Ecto neural progenitor cell (in vitro differentiated cells): Measurements from ENCODE around the gene ZNF407.
A peak's percentile ranks its signal among the peaks of the same experiment; 100 is the strongest.

ENCODE experiments used
- DNase-seq: peaks from one replicate; pipeline ENCODE4 v3.0.0-alpha.2; 2018; ENCODE audit warnings: low spot score

ZNF407 gene

DNA sequence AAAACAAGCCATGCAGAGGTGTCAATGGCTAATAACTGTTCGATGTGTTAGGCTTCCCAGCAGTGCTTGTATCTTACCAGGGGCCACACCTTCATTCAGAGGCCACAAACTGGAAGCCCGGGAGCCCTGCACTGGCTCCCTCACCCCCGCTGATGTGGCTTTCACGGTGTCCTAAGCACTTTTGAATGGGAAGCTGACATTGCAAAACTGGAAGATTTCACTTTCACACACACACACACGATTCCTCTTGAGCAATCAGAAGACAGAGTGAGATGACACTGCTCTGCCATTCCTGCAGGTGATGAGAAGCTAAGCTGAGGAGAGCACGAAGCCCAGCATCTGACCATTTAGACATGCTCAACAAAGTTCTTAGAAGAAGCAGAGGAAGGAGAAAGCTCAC is 8.6 kb upstream of the ZNF407 start:
- no peak for DNase-seq

DNA sequence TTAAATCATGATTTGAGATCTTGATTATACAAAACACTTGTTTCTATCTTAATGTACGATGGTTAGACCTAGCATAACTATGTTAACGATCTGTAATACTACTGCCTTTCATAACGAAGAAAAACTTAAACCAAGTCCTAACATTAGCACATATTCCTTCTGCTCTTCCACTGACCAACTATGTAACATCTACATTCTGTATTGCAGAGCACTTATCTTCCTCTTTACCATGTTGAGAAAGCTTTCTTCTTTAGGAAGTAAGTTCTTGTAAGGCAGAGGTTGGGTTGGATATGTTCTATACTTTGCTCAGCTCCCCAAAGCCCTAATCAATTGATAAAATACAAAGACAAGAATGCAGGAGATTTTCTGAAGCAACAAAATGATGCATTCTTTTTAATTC is 7.9 kb upstream of the ZNF407 start:
- DNase-seq = no peak

- DNase-seq = no peak
These were observed 7.0 kb upstream of the ZNF407 start for GRCh38 chr18:74590671-74591070.

- DNase-seq = no peak
These were observed 2.2 kb upstream of the ZNF407 start for GRCh38 chr18:74595431-74595830.

DNA sequence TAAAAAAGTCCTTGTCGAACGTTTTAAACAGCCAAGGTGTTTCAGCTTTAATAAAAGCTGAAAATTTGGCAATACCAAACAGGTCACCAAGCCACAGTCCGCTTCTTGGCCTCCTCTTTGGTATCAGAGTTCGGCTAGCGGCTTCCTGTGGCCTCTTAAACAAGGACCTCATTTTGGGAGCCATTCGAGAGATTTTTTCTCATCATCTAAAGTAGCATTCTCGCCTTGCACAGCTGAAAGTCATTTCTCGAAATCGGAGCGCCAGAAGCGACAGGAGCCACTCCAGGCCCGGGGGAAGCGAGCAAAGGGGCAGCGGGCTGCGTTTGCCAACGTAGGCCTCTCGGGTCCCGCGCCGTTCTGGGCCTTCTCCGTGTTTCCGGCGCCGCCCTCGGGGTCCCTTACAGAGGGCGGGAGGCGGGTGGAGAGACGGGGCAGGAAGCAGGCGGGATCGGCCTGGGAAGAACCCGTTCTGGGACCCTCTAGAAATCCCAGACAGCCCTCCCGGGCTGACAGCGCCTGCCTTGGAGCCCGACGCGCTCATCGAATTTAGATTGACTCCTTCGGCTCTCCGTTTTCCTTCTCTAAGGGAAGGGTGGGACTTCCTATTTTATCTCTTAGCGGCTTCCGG is 522 bp upstream of the ZNF407 start:
- peak; percentile 77 for DNase-seq

GRCh38 chr18:74598350-74599001 is 806 bp downstream of the ZNF407 start:
- DNase-seq = no peak

DNA sequence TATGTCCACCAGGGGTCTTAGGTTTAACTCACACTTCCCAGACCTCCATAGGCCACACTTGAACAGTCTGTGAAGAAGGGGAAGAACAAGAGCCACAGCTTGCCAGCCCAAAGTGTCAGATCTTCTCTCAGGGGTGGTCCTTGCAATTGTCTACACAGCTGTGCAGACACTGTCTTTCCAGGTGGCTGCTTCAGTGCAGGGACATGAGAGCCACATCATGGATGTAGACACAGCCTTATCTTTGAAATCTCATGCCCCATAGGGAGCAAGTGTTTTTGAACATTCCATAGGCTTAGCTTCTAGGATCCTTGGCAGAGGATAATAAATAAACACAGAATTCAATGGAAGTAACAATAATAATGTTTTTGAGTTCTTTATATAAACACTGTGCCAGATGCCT is 6.7 kb downstream of the ZNF407 start:
- DNase-seq = no peak

DNA sequence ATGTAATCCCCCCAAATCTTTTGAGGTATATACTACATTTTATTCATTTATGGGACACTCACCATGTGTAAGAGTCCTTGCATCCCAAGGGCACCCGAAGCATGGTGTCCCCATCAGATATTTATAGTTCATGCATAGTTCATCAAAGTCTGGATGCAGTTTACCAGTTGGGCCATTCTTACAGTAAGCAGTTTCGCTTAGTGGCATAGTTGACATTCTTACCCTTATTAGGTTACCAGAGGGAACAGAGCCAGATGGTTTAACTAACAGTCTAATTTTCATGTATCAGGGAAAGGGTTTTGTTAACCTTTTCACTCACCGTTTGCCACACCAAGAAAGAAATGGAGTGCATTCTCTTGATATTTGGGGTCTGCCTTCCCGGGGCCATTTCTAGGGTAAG is 7.1 kb downstream of the ZNF407 start:
- DNase-seq = no peak

DNA sequence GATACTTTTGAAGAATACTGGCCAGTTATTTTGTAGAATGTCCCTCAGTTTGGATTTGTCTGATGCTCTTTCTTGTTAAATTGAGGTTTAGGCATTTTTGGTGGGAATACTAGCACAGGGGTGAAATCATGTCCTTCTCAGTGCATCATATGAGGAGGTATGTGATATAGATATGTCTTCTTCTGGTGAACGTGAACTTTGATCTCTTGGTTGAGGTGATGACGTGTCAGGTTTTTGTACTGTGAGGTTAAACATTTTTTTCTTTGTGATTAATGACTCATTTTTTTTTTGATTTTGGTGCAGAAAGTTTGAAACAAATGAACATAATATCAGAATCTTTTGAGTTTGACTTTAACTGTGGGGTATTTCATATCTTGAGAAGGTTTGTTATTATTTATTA is 11.0 kb downstream of the ZNF407 start:
- DNase-seq = no peak

DNA sequence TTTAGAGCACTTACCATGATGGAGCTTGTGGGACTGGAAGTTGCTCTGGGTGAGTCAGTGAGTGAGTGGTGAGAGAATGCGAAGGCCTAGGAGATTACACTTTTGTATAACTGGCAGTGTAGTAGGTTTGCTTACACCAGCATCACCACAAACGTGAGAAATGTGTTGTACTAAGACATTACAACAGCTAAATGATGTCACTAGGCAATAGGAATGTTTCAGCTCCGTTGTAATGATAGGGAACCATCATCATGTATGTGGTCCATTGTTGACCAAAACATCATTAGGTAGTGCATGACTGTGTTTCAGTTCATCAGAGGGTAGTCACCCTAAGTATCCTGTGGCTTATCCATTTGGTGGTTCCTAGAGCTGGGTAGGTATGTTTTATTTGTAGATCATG is 11.9 kb downstream of the ZNF407 start:
- DNase-seq = no peak

GRCh38 chr18:74610051-74610615 is 12.5 kb downstream of the ZNF407 start:
- DNase-seq = no peak

- no peak for DNase-seq
These were observed 13.2 kb downstream of the ZNF407 start for GRCh38 chr18:74610860-74611259.

DNA sequence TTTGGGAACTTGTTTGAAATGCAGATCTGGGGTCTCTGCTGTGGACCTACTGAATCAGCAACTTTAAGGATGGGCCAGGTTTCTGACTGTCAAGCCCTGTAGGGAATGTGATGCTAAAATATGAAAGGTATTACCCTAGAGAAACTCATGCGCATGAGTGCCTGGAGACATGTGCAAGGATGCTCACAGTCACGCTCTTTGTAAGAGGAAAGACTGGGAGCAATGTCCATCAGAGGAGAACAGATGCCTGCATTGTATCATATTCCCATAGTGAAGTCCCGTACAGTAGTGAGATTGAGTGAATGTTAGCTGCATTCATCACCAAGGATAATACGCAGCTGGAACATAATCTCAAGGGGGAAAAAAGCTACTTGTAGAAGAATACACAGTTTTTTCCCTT is 14.1 kb downstream of the ZNF407 start:
- DNase-seq = no peak

- DNase-seq = no peak
These were observed 15.7 kb downstream of the ZNF407 start for GRCh38 chr18:74613381-74613780.

- DNase-seq = no peak
These were observed 18.8 kb downstream of the ZNF407 start for GRCh38 chr18:74616494-74616893.

GRCh38 chr18:74617486-74617885 is 19.8 kb downstream of the ZNF407 start:
- no peak for DNase-seq

DNA sequence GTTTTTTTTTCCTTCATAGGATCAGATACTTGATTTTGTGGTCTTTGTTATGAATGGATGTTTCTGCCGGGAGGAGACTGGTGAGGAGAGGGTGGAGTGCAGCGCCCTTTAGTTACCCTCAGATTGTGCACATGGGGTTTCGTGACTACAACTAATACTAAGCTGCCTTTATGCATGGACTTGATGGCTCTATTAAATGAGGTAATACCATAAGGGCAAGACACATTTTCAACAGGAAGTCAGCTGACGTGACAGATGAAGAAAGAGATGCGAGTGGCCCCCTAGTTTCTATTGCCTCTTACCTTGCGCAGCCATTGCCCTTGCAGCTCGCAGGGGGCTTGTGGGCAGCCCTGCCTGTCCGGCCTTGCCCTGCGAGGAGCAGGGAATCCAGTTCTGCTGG is 24.4 kb downstream of the ZNF407 start:
- DNase-seq = no peak

- DNase-seq = no peak
These were observed 25.6 kb downstream of the ZNF407 start for GRCh38 chr18:74623047-74623816.

DNA sequence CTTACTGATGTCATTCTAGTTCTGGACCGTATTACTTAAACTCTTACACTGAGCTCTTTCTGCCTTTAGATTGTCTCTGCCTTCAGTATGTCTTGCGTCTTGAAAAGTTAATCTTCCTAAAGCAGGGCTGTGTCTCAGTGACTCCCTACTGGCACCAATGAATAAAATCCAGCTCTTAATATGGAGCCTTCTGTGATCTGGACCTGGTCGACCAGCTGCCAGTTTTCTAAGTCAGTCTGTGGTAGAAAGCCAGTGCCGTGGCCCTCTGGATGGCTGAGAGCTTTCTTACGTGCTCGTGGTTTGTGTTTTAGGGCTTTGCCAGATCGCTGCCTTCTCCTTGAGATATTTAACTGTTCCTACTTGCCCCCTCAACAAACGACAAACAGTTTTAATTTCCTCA is 26.8 kb downstream of the ZNF407 start:
- DNase-seq = no peak

GRCh38 chr18:74625157-74625556 is 27.5 kb downstream of the ZNF407 start:
- DNase-seq = no peak

DNA sequence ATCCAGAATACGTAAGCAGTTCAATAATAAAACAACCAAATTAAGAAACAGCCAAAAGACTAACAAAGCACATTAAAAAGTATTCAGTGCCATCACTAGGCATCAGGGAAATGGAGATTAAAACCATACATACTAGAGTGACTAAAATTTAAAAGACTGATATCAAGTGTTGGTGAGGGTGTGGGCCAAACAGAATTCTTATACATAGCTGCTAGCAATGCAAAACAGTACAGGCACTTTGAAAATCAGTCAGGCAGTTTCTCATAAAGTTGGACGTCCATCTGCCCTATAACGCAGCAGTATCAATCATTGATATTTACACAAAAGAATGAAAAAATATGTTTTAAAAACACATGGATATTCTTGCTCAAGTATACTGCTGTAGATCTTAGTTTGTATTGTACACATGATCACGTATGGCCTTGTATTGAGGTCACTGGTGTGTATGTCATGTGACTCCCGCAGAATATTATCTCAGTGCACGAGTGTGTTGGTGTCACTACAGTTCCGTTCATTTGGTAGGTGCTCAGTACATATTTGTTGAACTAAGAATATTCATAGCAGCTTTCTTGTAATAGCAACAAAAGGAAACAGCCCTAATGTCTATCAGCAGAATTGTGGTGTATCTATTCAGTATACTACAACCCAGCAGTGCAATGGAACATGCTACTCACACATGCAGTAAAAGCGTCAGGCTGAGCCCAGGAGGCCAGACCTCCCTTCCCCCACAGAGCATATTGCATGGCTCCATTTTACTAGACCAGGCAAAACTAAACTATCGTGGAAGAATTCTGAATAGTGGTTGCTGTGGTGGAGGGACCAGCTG is 28.6 kb downstream of the ZNF407 start:
- DNase-seq = no peak

- DNase-seq = no peak
These were observed 33.1 kb downstream of the ZNF407 start for GRCh38 chr18:74630804-74631203.
